BLaER1 treated with 17β-estradiol and CSF1 and Interleukin-3, amounts not matched to agents 10 nM and 100 nM (cell line): ENCODE results near the gene CPLANE2.
"Not testable (repeated sequence)": the region's sequence is repeated elsewhere in the genome, so short reads cannot be mapped to it uniquely, and the experiment has no call there.

ENCODE experiments used
- H3K27ac ChIP-seq, 11 experiments: shearing (Covaris generic); formaldehyde crosslinking; 2 replicates each; pipeline ENCODE4 v1.8.1; 2022
- H3K27me3 ChIP-seq, 11 experiments: shearing (Covaris generic); formaldehyde crosslinking; 2 replicates each; pipeline ENCODE4 v1.8.1; 2022
- H3K36me3 ChIP-seq, 11 experiments: shearing (Covaris generic); formaldehyde crosslinking; 2 replicates each; pipeline ENCODE4 v1.8.1; 2022
- H3K4me1 ChIP-seq, 10 experiments: shearing (Covaris generic); formaldehyde crosslinking; 2 replicates each; pipeline ENCODE4 v1.8.1; 2022
- H3K4me2 ChIP-seq, 11 experiments: shearing (Covaris generic); formaldehyde crosslinking; 2 replicates each; pipeline ENCODE4 v1.8.1; 2022
- H3K4me3 ChIP-seq, 10 experiments: shearing (Covaris generic); formaldehyde crosslinking; 2 replicates each; pipeline ENCODE4 v1.8.1; 2022
- H3K9ac ChIP-seq, 11 experiments: shearing (Covaris generic); formaldehyde crosslinking; 2 replicates each; pipeline ENCODE4 v1.8.1; 2022
- H3K9me3 ChIP-seq, 11 experiments: shearing (Covaris generic); formaldehyde crosslinking; replicated peaks in 1 of 11; 2 replicates each; pipeline ENCODE4 v1.8.1; 2022
- H4K20me1 ChIP-seq, 11 experiments: shearing (Covaris generic); formaldehyde crosslinking; 2 replicates each; pipeline ENCODE4 v1.8.1; 2022
- Cebpa-rat ChIP-seq, 11 experiments: shearing (Covaris generic); IDR thresholded peaks; 2 replicates each; pipeline ENCODE4 v1.8.1; 2022

Gene CPLANE2

GRCh38 chr1:16218014-16218673, 18.8 kb downstream of the CPLANE2 start:
- H3K4me2 ChIP-seq = peak overlapping the region in 10 of 11 experiments; percentile 32 to 81 (median 57); a peak in 15 of 22 replicates
- no peaks in the 10 kb centered on the region for H3K36me3 ChIP-seq
- peak overlapping the region in 1 of 11 experiments; percentile 22; a peak in 1 of 22 replicates for H3K27ac ChIP-seq
- H3K4me3 ChIP-seq = no peak overlapping the region
- no peak overlapping the region for H3K9ac ChIP-seq
- H4K20me1 ChIP-seq = no peaks in the 10 kb centered on the region
- no peak for TF ChIP-seq Cebpa-rat (IDR thresholded peaks at IDR 0.05)
- H3K27me3 ChIP-seq = peaks cover 0 to 9% (median 0%) of the 10 kb centered on the region in 11 experiments; a peak in 6 of 22 replicates
- peaks cover 11 to 40% (median 28%) of the 10 kb centered on the region in 10 experiments; a peak in 19 of 20 replicates for H3K4me1 ChIP-seq
- no peaks in the 10 kb centered on the region for H3K9me3 ChIP-seq

DNA sequence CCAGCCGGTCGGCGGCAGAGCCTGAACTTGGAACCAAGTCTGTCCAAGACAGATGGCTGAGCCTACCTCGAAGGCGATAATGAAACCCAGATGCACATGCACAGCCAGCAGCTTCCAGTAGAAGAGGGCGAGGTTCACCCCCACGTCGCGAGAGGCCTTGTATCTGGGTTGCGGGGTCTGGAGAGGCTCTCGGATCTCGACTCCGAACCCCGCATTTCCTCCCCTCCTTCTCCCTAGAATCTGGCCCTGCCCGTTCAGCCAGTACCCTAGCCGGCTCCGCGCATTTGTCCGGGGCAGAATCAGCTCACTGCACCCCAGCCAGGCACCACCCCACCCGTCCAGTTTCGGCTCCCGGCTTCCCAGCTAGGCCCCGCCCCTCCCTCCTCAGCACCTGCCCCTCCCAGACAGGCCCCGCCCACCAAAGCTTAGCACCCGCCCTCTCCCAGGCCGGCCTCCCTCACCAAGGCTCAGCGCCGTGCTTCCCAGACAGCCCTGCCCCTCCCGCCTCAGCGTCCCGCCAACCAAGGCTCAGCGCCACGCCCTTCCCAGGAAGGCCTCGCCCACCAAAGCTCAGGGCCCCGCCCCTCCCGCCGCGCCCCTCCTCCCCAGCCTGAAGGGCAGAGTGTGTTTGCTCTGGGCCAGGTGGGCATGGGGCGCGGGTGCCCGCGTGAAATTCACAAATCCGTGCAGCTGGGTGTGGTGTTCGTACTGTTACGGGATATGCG, 19.8 kb downstream of the CPLANE2 start:
- peak overlapping the region in 8 of 11 experiments; percentile 24 to 59 (median 45); a peak in 9 of 22 replicates for H3K9ac ChIP-seq
- no peak for TF ChIP-seq Cebpa-rat (IDR thresholded peaks at IDR 0.05)
- H3K9me3 ChIP-seq = no peaks in the 10 kb centered on the region
- peak overlapping the region in 3 of 11 experiments; percentile 17 to 51 (median 37); a peak in 6 of 22 replicates for H3K27ac ChIP-seq
- H3K4me1 ChIP-seq = peaks cover 15 to 40% (median 31%) of the 10 kb centered on the region in 10 experiments
- peaks cover 0 to 9% (median 0%) of the 10 kb centered on the region in 11 experiments; a peak in 6 of 22 replicates for H3K27me3 ChIP-seq
- no peaks in the 10 kb centered on the region for H3K36me3 ChIP-seq
- peak overlapping the region; percentile 17 to 64 (median 50); a peak in 18 of 20 replicates for H3K4me3 ChIP-seq
- H3K4me2 ChIP-seq = peak overlapping the region; percentile 55 to 87 (median 76)
- no peaks in the 10 kb centered on the region for H4K20me1 ChIP-seq

DNA sequence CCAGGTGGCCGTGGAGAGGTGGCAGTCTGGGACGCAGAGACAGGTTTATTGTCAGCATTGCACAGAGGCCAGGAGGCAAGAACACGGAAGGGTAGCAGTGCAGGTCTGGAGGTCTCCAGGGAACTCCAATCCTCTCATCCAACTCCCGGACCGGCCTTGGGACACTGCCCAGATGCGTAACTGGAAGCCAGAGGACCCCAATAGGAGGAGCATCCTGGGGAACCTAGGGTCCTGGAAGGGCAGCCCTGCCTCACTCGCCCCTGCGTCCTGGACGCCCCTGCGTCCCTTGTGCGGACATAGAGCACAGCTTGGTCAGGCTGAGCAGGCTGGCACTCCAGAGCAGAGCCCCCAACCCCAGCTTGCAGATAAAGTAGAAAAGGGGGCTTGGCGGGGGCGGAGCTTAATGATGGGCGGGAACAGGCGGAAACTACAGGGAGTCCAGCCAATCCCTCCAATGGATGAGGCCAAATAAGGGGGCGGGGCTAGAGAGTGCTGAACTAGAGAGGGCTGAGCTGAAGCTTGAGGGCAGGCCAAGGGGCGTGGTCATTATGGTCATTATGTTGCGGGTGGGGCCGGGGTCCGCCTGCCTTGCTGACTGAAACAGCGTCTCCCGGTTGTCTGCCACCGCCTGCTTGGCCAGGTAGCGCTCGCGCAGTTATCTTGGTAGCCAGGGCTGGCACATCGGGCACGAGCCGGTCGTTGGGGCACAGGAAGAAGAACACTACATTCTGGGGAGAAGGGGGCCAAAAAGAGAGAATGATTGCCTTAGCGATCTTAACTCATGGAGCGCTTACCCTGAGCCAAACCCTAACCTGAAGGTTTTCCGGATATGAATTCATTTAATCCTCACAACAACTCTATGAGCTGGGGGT, 20.9 kb downstream of the CPLANE2 start:
- peak overlapping the region in 2 of 11 experiments; percentile 31 to 46; a peak in 2 of 22 replicates for H3K9ac ChIP-seq
- no peak overlapping the region for H3K27ac ChIP-seq
- H4K20me1 ChIP-seq = no peaks in the 10 kb centered on the region

GRCh38 chr1:16215240-16215639, 21.7 kb downstream of the CPLANE2 start:
- peaks cover 15 to 39% (median 30%) of the 10 kb centered on the region in 10 experiments for H3K4me1 ChIP-seq
- not testable (repeated sequence) for H3K4me2 ChIP-seq, H3K27ac ChIP-seq, H4K20me1 ChIP-seq, H3K9me3 ChIP-seq, H3K9ac ChIP-seq, H3K36me3 ChIP-seq, H3K27me3 ChIP-seq, H3K4me3 ChIP-seq

More for the DNA sequence above, 20.9 kb downstream of the CPLANE2 start:
- no peaks in the 10 kb centered on the region for H3K36me3 ChIP-seq
- H3K4me2 ChIP-seq = peak overlapping the region; percentile 55 to 87 (median 76)
- TF ChIP-seq Cebpa-rat (IDR thresholded peaks at IDR 0.05) = no peak
- H3K9me3 ChIP-seq = no peaks in the 10 kb centered on the region
- peaks cover 16 to 40% (median 31%) of the 10 kb centered on the region in 10 experiments for H3K4me1 ChIP-seq
- peaks cover 0 to 9% (median 0%) of the 10 kb centered on the region in 11 experiments; a peak in 6 of 22 replicates for H3K27me3 ChIP-seq
- peak overlapping the region in 5 of 10 experiments; percentile 28 to 55 (median 50); a peak in 6 of 20 replicates for H3K4me3 ChIP-seq

- H3K9me3 ChIP-seq, H3K9ac ChIP-seq, H3K4me3 ChIP-seq, H3K4me2 ChIP-seq, H3K27me3 ChIP-seq, H3K27ac ChIP-seq, H4K20me1 ChIP-seq, H3K36me3 ChIP-seq: not testable (repeated sequence)
- peaks cover 14 to 39% (median 31%) of the 10 kb centered on the region in 10 experiments for H3K4me1 ChIP-seq
These were observed 23.4 kb downstream of the CPLANE2 start for GRCh38 chr1:16213544-16213943.

DNA sequence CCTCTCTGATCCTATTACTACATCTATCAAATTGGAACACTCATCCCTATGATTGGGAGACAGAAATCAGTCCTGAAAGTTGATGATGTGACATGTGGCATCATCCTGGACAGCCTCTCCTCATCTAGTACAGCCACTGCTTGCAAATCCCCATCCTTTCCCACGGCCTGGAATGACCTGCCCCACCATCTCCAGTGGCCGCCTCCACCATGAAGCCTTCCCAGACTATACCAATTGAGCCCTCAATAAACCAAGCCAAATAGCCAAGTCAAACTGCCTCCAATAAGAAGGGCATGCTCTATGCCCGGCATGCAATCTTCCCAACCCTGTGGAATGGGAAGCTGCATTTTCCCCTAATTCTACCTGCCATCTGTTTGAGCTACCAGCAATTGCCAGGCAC, 24.0 kb downstream of the CPLANE2 start:
- Histone ChIP-seq H3K9ac (no peak overlapping the region), H4K20me1 (no peaks in the 10 kb centered on the region), H3K36me3 (no peaks in the 10 kb centered on the region), H3K27me3 (peaks cover 0 to 9% (median 0%) of the 10 kb centered on the region in 11 experiments; a peak in 6 of 22 replicates), H3K4me2 (0 out of 22 replicates have a peak overlapping the region, but pooled peaks of 2 of the 11 experiments have one; percentile 38 to 51), H3K4me3 (no peak overlapping the region), H3K4me1 (peaks cover 19 to 40% (median 32%) of the 10 kb centered on the region in 10 experiments), H3K9me3 (no peaks in the 10 kb centered on the region), H3K27ac (no peak overlapping the region)
- no peak for TF ChIP-seq Cebpa-rat (IDR thresholded peaks at IDR 0.05)

DNA sequence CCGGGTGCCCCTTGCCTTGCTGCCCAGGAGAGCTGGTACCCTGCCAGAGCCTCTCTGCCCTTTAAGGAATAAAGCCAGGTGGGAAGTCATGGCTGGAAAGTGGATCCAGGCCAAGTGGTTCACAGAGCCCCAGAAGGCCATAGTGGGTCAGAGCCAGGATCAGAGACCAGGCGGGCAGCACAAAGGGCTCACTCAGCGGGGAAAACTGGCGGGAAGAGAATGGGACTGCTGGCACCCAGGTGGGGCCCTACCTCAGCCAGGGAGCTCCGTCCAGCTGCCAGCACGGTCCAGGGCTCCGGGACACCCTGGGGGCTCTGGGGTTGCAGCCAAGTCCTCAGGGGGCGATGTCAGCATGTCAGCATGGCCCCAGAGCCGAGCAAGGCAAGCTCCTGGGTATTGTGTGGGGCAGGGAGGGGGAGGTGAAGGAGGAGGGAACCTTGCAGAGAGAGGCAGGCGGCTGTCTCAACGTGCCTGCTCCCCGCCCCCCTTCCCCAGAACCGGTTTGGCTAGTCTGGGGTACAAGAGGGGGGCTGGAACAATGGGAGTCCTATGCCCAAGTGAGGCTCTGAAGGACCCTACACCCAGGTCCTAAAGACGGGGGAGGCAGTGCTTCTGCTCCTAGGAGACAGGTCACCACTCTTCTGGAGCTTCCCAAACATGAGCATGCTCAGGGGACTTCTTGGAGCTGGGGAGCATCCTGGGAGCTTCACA, 24.6 kb downstream of the CPLANE2 start, which contains the start of gene ARHGEF19:
Gene ARHGEF19, minus strand, starts transcription at position 402 of the 711 bp plus-strand sequence. CDS start 3,598 bp downstream, outside the sequence.
- TF ChIP-seq Cebpa-rat (IDR thresholded peaks at IDR 0.05) = no peak
- H3K9me3 ChIP-seq = no peaks in the 10 kb centered on the region
- H3K9ac ChIP-seq = no peak within 1 kb of the TSS; a peak in 1 of 22 replicates
- no peak within 1 kb of the TSS for H3K27ac ChIP-seq
- H3K4me2 ChIP-seq = peak within 1 kb of the TSS in 7 of 11 experiments; percentile 4 to 51 (median 16); a peak in 9 of 22 replicates
- peaks cover 25 to 41% (median 34%) of the 10 kb centered on the region in 10 experiments for H3K4me1 ChIP-seq
- H3K36me3 ChIP-seq = no peaks in the 10 kb centered on the region
- no peak within 1 kb of the TSS for H3K4me3 ChIP-seq
- no peaks in the 10 kb centered on the region for H4K20me1 ChIP-seq
- peaks cover 0 to 9% (median 0%) of the 10 kb centered on the region in 11 experiments; a peak in 6 of 22 replicates for H3K27me3 ChIP-seq

DNA sequence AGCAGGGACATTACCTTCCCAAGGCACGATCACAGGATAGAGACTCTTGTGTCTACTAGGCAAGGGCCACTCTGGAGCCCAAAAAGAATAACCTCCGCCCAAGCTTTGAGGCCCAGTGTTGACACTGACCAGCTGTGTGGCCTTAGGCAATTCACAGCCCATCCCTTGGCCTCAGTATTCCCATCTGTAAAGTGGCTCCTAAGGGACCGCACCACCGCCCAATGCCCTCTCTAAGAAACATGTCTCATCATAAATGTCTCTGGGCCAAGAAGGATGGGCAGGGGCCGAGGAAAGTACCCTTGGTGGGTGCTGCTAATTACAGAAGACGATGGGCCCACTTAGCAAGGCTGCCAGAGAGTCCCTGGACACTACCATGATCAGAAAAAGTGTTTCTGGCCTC, 25.2 kb downstream of the CPLANE2 start:
- TF ChIP-seq Cebpa-rat (IDR thresholded peaks at IDR 0.05) = no peak
- no peak overlapping the region for H3K9ac ChIP-seq
- peak overlapping the region in 3 of 11 experiments; percentile 8 to 51 (median 16); a peak in 2 of 22 replicates for H3K4me2 ChIP-seq
- no peaks in the 10 kb centered on the region for H4K20me1 ChIP-seq
- H3K9me3 ChIP-seq = no peaks in the 10 kb centered on the region
- no peak overlapping the region for H3K4me3 ChIP-seq
- no peak overlapping the region for H3K27ac ChIP-seq
- peaks cover 26 to 42% (median 34%) of the 10 kb centered on the region in 10 experiments for H3K4me1 ChIP-seq
- no peaks in the 10 kb centered on the region for H3K36me3 ChIP-seq
- H3K27me3 ChIP-seq = peaks cover 0 to 9% (median 0%) of the 10 kb centered on the region in 11 experiments; a peak in 6 of 22 replicates
